HepG2 (cell line): ENCODE results near the gene CMTM8.

ENCODE experiments used
- CTCF ChIP-seq: sonication (generic); formaldehyde crosslinking; IDR thresholded peaks from 2 replicates; pipeline ENCODE4 v1.5.0; 2020; ENCODE audit warnings: mild to moderate bottlenecking, missing genetic modification reagents, moderate library complexity
- HES4 ChIP-seq: sonication (generic); formaldehyde crosslinking; IDR thresholded peaks from 2 replicates; pipeline ENCODE4 v1.9.0; 2021; ENCODE audit warnings: mild to moderate bottlenecking, missing genetic modification reagents, borderline replicate concordance
- HNF4G ChIP-seq, 2 experiments: sonication (generic) in 1 of 2; formaldehyde crosslinking in 1 of 2; IDR thresholded peaks; 2 replicates each; pipeline versions ENCODE4 v1.4.0 to v1.6.1; 2011 to 2020; ENCODE audit warnings: borderline replicate concordance in 2 of 2, low read depth in 2 of 2, mild to moderate bottlenecking in 2 of 2, low read length in 1 of 2, missing genetic modification reagents in 1 of 2, moderate library complexity in 1 of 2
- HNRNPL ChIP-seq: fragments of 200-400 bp; formaldehyde crosslinking; IDR thresholded peaks from 2 replicates; pipeline ENCODE4 v1.6.1; 2017; ENCODE audit warnings: mild to moderate bottlenecking, low read depth, low read length
- NR1H2 ChIP-seq: sonication (generic); formaldehyde crosslinking; IDR thresholded peaks from 2 replicates; pipeline ENCODE4 v1.8.1; 2022; ENCODE audit warnings: low read depth, missing genetic modification reagents, borderline replicate concordance
- PATZ1 ChIP-seq: sonication (generic); formaldehyde crosslinking; IDR thresholded peaks from 2 replicates; pipeline ENCODE4 v1.4.0; 2020; ENCODE audit warnings: missing genetic modification reagents
- SIN3A ChIP-seq: IDR thresholded peaks from 2 replicates; pipeline ENCODE4 v1.6.1; 2011; ENCODE audit warnings: low read depth, mild to moderate bottlenecking, control low read depth, low read length, borderline replicate concordance
- TP53 ChIP-seq: sonication (generic); formaldehyde crosslinking; conservative IDR thresholded peaks from 2 replicates; pipeline ENCODE4 v1.4.0; 2020; ENCODE audit warnings: missing genetic modification reagents
- ZNF407 ChIP-seq: sonication (generic); formaldehyde crosslinking; IDR thresholded peaks from one replicate; pipeline ENCODE4 v1.5.1; 2020; ENCODE audit warnings: mild to moderate bottlenecking, missing genetic modification reagents; ENCODE audit errors: not compliant biosample characterization

GRCh38 chr3:32412887-32413286, 174.4 kb downstream of the CMTM8 start:
- TF ChIP-seq NR1H2 (CRISPR knock-in tag) (no peak), ZNF407 (CRISPR knock-in tag) (no peak), HNRNPL (no peak), HNF4G (IDR thresholded peaks at IDR 0.05; ENCODE audit: borderline replicate concordance, low read depth, low read length) (no peak), HNF4G (CRISPR knock-in tag; IDR thresholded peaks at IDR 0.05; ENCODE audit: borderline replicate concordance, low read depth) (no peak), TP53 (CRISPR knock-in tag) (no peak), PATZ1 (no peak), HES4 (no peak), SIN3A (no peak), CTCF (CRISPR knock-in tag) (no peak)
